Activated CD4-positive, alpha-beta T cell treated with anti-CD3 and anti-CD28 coated beads for 36 hours (primary cell): ENCODE results near the gene SF3B3. TPM values are rescaled to one million over a fixed set of nuclear protein-coding genes. Genes with fewer than 3 reads are reported as not detected.

Experiments used
- ATAC-seq: fragments of 200-7000 bp; cut with Tn5 transposase; one replicate; pipeline ENCODE4 v1.10.0; 2021; ENCODE audit warnings: mild to moderate bottlenecking, moderate library complexity
- CTCF ChIA-PET: fragments of 350-600 bp; sonication (Branson Sonifier 250); formaldehyde crosslinking; loops from one replicate; lab custom pipeline; 2021; ENCODE audit warnings: antibody characterized with exemption; lab: Charles Lee
- POLR2A ChIA-PET: fragments of 350-600 bp; sonication (Branson Sonifier 250); formaldehyde crosslinking; loops from one replicate; lab custom pipeline; 2021; ENCODE audit warnings: antibody characterized with exemption, inconsistent platforms; lab: Charles Lee
- DNase-seq: peaks from one replicate; pipeline ENCODE4 v3.0.0-alpha.2; 2020
- H3K27ac Mint-ChIP-seq: one replicate; pipeline ENCODE4 v1.8.0; 2021; ENCODE audit warnings: mixed read lengths
- H3K27me3 Mint-ChIP-seq: one replicate; pipeline ENCODE4 v1.8.0; 2021; ENCODE audit warnings: mixed read lengths
- H3K36me3 Mint-ChIP-seq: one replicate; pipeline ENCODE4 v1.8.0; 2021; ENCODE audit warnings: low read depth, mixed read lengths
- H3K4me1 Mint-ChIP-seq: one replicate; pipeline ENCODE4 v1.8.0; 2021; ENCODE audit warnings: mixed read lengths
- H3K4me3 Mint-ChIP-seq: one replicate; pipeline ENCODE4 v1.8.0; 2021; ENCODE audit warnings: mild to moderate bottlenecking, moderate library complexity, mixed read lengths
- H3K9me3 Mint-ChIP-seq: one replicate; pipeline ENCODE4 v1.8.0; 2021; ENCODE audit warnings: low read depth, mixed read lengths
- intact Hi-C, 2 experiments: fragments of 100-400 bp; cut with DNase I in 1 of 2; cut with micrococcal nuclease in 1 of 2; formaldehyde crosslinking; loops; one replicate each; pipeline versions ENCODE4 v1.14.2 to v1.15.1; 2022 to 2024; cut with DNase I, micrococcal nuclease
- total RNA-seq, 2 experiments: library from RNA; stranded (reverse); gene quantifications; one replicate each; pipeline ENCODE4 v1.2.3, GENCODE V29; 2021

Gene SF3B3
- total RNA-seq, 2 experiments from 2014 or later, result 533 to 545 TPM

DNA sequence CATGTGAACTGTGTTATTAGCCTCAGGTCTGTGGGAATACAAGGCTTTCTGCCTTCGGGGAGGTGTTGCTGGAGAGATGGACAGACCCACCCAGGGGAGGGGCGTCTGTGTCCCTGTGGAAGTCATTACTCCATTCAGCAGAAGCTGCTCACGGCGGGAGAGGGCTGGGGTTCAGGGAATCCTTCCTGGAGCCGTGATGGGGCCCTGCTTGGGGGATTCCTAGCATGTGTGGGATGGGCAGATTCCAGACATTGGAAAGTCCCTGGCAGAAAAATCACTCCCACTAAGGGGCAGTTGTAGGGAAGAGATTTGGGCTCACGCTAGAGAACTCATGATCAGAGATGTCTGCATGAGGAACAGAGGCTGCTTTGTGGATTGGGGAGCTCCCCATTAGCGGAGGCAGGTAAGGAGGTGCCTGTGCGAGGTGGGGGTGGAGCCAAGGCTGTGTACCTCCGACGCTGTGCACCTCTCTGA, 66.4 kb downstream of the SF3B3 start:
- H3K4me3 Mint-ChIP-seq, result no peak overlapping the region
- ATAC-seq (no peak), DNase-seq (no peak)
- no peaks in the 10 kb centered on the region for H3K27me3 Mint-ChIP-seq
- CTCF ChIA-PET, result interaction anchor here (0.7 kb wide), 1 partner anchor 180 kb away, joined by 3 read pairs; no protein-coding TSS in a partner anchor
- H3K9me3 Mint-ChIP-seq, result no peaks in the 10 kb centered on the region
- H3K36me3 Mint-ChIP-seq, result no peaks in the 10 kb centered on the region
- POLR2A ChIA-PET, result no interaction called here
- no peak overlapping the region for H3K27ac Mint-ChIP-seq
- intact Hi-C loops, result no loop called here
- no peaks in the 10 kb centered on the region for H3K4me1 Mint-ChIP-seq

DNA sequence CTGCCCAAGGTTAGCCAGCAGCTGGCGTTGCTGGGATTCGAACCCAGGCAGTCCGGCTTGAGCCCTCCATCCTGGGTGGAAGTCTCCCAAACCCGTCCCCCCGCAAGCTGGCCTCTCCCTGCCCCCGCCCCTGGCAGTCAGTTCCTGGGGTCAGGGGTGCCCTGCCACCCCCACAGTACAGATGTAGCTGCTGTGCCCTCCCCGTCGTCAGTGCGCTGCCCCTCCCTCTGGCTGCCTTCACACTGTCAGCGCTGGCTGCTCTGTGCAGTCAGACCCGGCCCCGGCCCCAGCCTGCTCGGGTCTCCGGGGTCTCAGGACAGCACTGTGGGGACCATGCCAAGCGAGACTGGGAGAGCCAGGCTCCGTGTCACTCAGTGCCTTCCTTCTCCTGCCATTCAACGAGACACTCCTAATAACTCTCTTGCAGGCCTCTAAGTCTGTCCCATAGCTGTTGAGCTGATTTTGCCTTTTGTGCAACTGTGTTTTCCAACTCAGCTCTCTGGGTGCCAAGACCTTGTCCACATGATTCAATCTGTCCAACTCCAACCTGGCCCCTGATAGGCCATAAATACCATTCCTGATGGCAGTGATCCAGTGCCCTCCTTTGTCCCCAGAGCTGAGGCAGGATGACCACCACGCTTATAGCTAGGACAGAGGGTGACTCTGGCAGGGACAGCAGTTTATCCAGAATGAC, 67.3 kb downstream of the SF3B3 start:
- Mint-ChIP-seq H3K4me3 (no peak overlapping the region), H3K36me3 (no peaks in the 10 kb centered on the region), H3K27me3 (no peaks in the 10 kb centered on the region), H3K9me3 (no peaks in the 10 kb centered on the region), H3K27ac (no peak overlapping the region), H3K4me1 (no peaks in the 10 kb centered on the region)
- intact Hi-C loops, result no loop called here
- CTCF ChIA-PET, result no interaction called here
- ATAC-seq, result no peak
- POLR2A ChIA-PET, result no interaction called here
- no peak for DNase-seq

DNA sequence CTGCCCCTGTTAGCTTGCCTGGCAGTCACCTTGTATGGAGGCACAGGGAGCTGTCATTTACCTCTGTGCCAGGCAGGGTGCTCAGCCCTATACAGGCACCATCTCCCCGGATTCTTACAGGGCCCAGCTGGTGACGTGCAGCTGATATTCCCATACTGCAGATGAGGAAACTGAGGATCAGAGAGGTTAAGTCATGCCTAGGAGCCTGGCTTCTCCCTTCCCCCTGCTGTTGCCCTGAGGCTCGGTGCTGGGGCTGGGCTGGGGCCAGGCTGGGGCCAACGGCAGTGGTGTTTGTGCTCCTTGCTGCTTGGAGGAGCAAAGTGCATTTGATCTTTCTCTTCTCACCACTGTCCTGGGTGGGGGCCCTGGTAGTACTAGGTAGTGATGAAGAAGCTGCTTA, 68.0 kb downstream of the SF3B3 start:
- no peaks in the 10 kb centered on the region for H3K9me3 Mint-ChIP-seq
- CTCF ChIA-PET, result no interaction called here
- POLR2A ChIA-PET, result no interaction called here
- no peak overlapping the region for H3K4me3 Mint-ChIP-seq
- DNase-seq (no peak), ATAC-seq (no peak)
- no peaks in the 10 kb centered on the region for H3K4me1 Mint-ChIP-seq
- H3K27me3 Mint-ChIP-seq, result no peaks in the 10 kb centered on the region
- no peak overlapping the region for H3K27ac Mint-ChIP-seq
- H3K36me3 Mint-ChIP-seq, result no peaks in the 10 kb centered on the region
- intact Hi-C loops, result no loop called here

DNA sequence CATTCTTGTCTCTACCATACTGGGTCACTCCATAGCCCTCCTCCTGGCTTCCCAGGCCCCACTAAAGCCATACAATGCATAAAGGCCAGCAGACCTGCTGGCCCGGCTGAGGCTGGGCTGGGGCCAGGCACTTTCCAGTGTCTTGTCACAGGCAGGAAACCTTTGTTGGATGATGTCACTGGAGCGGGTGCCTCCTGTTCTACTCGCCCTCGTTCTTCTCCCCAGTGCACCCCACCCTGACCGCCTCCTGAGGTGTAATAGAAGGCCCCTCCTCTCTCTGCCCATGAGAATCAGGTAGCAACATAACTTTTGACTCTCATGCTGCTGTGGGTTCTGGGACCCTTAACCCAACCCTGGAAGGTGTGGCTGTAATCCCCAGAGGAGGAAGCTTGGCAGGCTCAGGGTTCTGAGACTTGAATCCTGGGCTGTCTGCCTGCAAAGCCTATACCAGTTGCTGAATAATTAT, 68.5 kb downstream of the SF3B3 start:
- H3K9me3 Mint-ChIP-seq, result no peaks in the 10 kb centered on the region
- ChIA-PET POLR2A (no interaction called here), CTCF (interaction anchor here (1.0 kb wide), 1 partner anchor 47 kb away, joined by 3 read pairs; no protein-coding TSS in a partner anchor)
- ATAC-seq, result no peak
- H3K4me1 Mint-ChIP-seq, result no peaks in the 10 kb centered on the region
- no peak overlapping the region for H3K4me3 Mint-ChIP-seq
- DNase-seq, result no peak
- no peaks in the 10 kb centered on the region for H3K27me3 Mint-ChIP-seq
- intact Hi-C loops, result no loop called here
- H3K27ac Mint-ChIP-seq, result no peak overlapping the region
- H3K36me3 Mint-ChIP-seq, result no peaks in the 10 kb centered on the region

DNA sequence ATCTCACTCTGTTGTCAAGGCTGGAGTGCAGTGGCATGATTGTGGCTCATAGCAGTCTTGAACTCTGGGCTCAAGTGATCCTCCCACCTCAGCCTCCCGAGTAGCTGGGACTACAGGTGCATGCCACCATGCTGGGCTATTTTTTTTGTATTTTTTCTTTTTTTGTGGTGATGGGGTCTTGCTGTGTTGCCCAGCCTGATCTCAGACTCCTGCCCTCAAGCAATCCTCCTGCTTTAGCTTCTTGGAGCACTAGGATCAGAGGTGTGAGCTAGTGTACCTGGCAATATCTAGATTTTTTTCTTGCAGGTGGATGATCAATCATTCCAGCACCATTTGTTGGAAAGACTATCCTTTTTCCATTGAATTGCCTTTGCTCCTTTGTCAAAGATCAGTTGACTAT, 69.9 kb downstream of the SF3B3 start:
- Mint-ChIP-seq H3K27me3 (no peaks in the 10 kb centered on the region), H3K27ac (no peak overlapping the region), H3K36me3 (no peaks in the 10 kb centered on the region), H3K4me3 (no peak overlapping the region), H3K9me3 (no peaks in the 10 kb centered on the region), H3K4me1 (no peaks in the 10 kb centered on the region)
- ChIA-PET CTCF (no interaction called here), POLR2A (no interaction called here)
- intact Hi-C loops, result no loop called here
- ATAC-seq (no peak), DNase-seq (no peak)

DNA sequence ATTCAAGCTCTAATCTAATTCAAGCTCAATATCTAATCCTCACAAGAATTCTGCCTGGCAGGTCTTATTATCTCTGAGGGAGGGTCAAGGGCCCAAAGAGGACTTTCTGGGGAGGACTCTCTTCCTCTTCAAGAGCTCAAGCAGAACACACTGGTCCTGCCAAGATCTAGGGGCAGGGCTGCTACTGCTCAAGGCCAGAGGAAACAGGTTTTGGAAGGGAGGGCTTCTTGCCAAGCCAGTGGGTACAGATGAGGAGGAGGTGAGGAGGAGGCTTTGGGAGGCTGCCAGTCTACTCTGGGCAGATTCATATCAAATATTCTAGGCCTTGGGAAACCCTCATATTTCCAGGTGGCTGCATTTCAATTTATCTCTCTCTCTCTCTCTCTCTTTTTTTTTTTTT, 71.0 kb downstream of the SF3B3 start:
- Mint-ChIP-seq H3K9me3 (no peaks in the 10 kb centered on the region), H3K4me3 (no peak overlapping the region), H3K27me3 (no peaks in the 10 kb centered on the region), H3K36me3 (no peaks in the 10 kb centered on the region), H3K27ac (no peak overlapping the region), H3K4me1 (no peaks in the 10 kb centered on the region)
- no peak for DNase-seq
- no peak for ATAC-seq
- CTCF ChIA-PET, result interaction anchor here (0.7 kb wide), 2 partner anchors 248 to 1980 kb away, joined by 3 to 4 read pairs; partner anchors contain the start of gene DDX19A
- POLR2A ChIA-PET, result no interaction called here
- intact Hi-C loops, result no loop called here

DNA sequence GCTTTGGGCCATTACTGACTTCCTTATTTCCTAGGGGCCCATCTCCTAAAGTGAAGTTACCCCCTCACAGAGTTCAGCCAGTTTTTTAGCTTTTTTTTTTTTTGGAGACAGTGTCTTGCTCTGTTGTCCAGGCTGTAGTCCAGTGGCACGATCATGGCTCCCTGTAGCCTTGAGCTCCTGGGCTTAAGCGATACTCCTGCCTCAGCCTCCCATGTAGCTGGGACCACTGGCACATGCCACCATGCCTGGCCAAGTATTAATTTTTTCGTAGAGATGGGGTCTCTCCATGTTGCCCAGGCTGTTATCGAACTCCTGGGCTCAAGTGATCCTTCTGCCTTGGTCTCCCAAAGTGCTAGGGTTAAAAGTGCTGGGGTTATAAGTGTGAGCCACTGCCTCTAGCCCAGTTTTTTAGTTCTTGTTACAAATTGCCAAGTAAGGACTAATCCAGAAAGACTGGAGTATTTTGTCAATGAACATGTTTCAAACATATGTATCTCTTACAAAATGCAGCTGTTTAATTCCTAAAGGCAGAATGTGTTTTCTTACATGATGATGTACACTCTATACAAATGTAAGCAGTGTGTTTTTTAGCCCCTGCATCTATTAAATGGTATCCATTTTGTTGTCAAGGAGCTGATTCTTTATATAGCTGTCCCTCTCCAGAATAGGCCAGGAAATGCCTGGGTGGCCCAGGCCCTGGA, 73.7 kb downstream of the SF3B3 start:
- H3K27me3 Mint-ChIP-seq, result no peaks in the 10 kb centered on the region
- no peak overlapping the region for H3K27ac Mint-ChIP-seq
- no peak for ATAC-seq
- no peaks in the 10 kb centered on the region for H3K4me1 Mint-ChIP-seq
- no peak overlapping the region for H3K4me3 Mint-ChIP-seq
- no peak for DNase-seq
- POLR2A ChIA-PET, result no interaction called here
- intact Hi-C loops, result no loop called here
- H3K36me3 Mint-ChIP-seq, result no peaks in the 10 kb centered on the region
- H3K9me3 Mint-ChIP-seq, result no peaks in the 10 kb centered on the region
- CTCF ChIA-PET, result interaction anchor here (0.6 to 1.3 kb wide), 2 partner anchors 173 to 227 kb away, joined by 3 to 4 read pairs; no protein-coding TSS in a partner anchor

DNA sequence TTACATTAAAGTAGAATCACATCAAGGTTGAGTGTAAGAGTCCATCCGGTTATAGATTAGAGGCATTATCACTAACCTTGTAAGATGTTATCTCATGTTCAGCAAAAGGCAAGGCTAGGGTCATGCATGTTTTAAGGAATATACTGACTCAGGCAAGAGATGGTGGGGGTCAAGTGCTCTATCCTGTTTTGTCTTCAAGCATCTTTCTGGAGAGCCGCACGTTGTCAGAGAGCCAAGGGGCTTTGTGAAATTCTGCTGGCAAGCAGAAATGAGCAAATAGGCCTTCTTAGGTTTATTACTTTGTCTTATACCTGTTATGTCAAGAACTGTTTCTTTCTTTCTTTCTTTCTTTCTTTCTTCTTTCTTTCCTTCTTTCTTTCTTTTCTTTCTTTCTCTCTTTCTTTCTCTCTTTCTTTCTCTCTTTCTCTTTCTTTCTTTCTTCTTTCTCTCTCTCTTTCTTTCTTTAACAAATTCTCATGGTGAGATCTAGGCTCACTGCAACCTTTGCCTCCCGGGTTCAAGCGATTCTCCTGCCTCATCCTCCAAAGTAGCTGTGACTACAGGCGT, 75.4 kb downstream of the SF3B3 start:
- ChIA-PET POLR2A (no interaction called here), CTCF (no interaction called here)
- ATAC-seq, result no peak
- no peaks in the 10 kb centered on the region for H3K4me1 Mint-ChIP-seq
- no peaks in the 10 kb centered on the region for H3K27me3 Mint-ChIP-seq
- H3K9me3 Mint-ChIP-seq, result no peaks in the 10 kb centered on the region
- H3K4me3 Mint-ChIP-seq, result no peak overlapping the region
- H3K27ac Mint-ChIP-seq, result no peak overlapping the region
- H3K36me3 Mint-ChIP-seq, result no peaks in the 10 kb centered on the region
- DNase-seq, result no peak
- intact Hi-C loops, result no loop called here

DNA sequence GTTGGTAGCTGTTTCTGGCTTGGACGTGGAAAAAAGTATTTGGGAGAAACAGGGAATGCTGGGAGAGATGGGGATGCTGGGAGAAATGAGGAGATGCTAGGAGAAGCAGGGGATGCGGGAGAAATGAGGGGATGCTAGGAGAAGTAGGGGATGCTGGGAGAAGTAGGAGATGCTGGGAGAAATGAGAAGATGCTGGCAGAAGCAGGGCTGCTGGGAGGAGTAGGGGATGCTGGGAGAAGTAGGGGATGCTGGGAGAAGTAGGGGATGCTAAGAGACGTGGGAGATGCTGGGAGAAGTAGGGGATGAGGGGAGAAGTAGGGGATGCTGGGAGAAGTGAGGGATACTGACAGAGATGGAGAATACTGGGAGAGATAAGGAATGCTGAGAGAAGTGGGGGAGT, 77.1 kb downstream of the SF3B3 start:
- no peak overlapping the region for H3K4me3 Mint-ChIP-seq
- no peaks in the 10 kb centered on the region for H3K9me3 Mint-ChIP-seq
- ATAC-seq (no peak), DNase-seq (no peak)
- ChIA-PET CTCF (no interaction called here), POLR2A (no interaction called here)
- intact Hi-C loops, result no loop called here
- no peaks in the 10 kb centered on the region for H3K36me3 Mint-ChIP-seq
- H3K27ac Mint-ChIP-seq, result no peak overlapping the region
- H3K4me1 Mint-ChIP-seq, result no peaks in the 10 kb centered on the region
- no peaks in the 10 kb centered on the region for H3K27me3 Mint-ChIP-seq

DNA sequence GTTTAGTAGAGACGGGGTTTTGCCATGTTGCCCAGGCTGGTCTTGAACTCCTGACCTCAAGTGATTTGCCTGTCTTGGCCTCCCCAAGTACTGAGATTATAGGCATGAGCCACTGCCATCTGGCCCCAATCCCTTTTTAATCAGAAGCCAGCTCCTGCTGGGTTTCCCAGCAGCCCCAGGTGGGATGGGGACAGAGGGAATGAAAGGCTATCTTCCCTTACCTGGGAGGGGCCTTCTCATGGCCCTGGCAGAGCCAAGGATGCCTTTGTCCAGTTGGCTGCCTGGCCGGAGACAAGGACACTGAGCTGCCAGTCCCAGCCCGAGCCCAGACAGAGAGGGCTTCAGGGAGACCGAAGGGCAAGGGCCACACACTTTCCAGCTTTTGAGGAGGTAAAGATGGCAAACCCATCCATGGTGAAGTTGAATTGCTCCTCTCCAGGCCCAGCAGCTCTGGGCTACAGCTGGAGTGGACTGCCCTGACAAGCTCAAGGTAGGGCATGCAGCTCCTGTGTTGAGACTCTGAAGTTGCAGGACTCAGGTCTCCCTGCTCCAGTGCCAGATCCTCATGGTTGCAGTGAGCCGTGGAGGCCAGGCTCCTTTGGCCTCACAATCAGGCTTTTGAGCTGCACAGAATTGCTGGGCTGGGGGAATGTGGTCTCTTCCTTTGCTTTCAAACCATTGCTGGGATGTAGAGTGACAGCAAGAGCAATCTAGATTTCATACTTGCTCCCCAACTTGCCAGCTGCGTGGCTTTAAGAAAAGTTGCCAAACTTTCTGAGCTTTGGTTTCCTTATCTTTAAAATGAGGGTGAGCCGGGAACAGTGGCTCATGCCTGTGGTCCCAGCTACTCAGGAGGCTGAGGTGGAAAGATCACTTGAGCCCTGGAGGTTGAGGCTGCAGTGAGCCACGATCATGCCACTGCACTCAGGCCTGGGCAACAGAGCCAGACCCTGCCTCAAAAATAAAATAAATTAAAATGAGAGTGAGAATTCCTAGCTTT, 78.3 kb downstream of the SF3B3 start:
- no peaks in the 10 kb centered on the region for H3K9me3 Mint-ChIP-seq
- H3K4me1 Mint-ChIP-seq, result no peaks in the 10 kb centered on the region
- H3K36me3 Mint-ChIP-seq, result no peaks in the 10 kb centered on the region
- no peaks in the 10 kb centered on the region for H3K27me3 Mint-ChIP-seq
- ChIA-PET POLR2A (interaction anchor here (0.5 kb wide), 1 partner anchor 79 kb away, joined by 3 read pairs; the partner anchor contains the start of genes COG4 and SF3B3), CTCF (no interaction called here)
- DNase-seq (no peak), ATAC-seq (no peak)
- no peak overlapping the region for H3K27ac Mint-ChIP-seq
- intact Hi-C loops, result no loop called here
- no peak overlapping the region for H3K4me3 Mint-ChIP-seq

DNA sequence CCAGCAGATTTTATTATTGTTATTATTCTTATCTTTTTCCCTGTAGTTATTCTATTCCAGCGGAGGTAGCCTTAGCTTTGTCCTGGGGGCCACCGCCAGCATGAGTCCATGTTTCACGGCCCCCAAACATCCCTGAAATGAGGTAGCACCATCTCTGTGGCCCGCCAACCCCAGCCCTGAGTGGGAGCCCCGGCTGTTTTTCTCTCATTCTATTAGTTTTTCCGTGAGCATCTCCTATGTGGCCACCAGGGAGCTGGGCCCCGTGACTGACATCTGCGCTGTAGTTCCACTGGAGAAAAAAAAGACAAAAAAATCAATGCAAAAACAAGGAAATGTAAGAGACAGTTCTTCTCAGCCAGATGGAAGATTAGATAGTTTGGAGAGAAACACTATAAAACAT, 79.2 kb downstream of the SF3B3 start:
- intact Hi-C loops, result no loop called here
- H3K4me3 Mint-ChIP-seq, result no peak overlapping the region
- H3K9me3 Mint-ChIP-seq, result no peaks in the 10 kb centered on the region
- no peaks in the 10 kb centered on the region for H3K4me1 Mint-ChIP-seq
- no peak overlapping the region for H3K27ac Mint-ChIP-seq
- ATAC-seq (no peak), DNase-seq (no peak)
- ChIA-PET POLR2A (interaction anchor here (0.7 kb wide), 1 partner anchor 60 kb away, joined by 3 read pairs; no protein-coding TSS in a partner anchor), CTCF (no interaction called here)
- no peaks in the 10 kb centered on the region for H3K36me3 Mint-ChIP-seq
- H3K27me3 Mint-ChIP-seq, result no peaks in the 10 kb centered on the region
